Tibial nerve (tissue), 4 donors: ENCODE results near the gene CASZ1. TPM values are rescaled to one million over a fixed set of nuclear protein-coding genes. Genes with fewer than 3 reads are reported as not detected.

Source experiments
- DNase-seq, 2 donors: peaks; one replicate each; pipeline ENCODE4 v3.0.0-alpha.2; 2019; ENCODE audit warnings: low spot score in 2 of 2
- H3K27ac ChIP-seq, 4 donors: fragments of 200-600 bp; sonication (generic) in 3 of 4; one replicate each; pipeline ENCODE4 v1.5.1; 2017 to 2019; ENCODE audit warnings: mild to moderate bottlenecking in 1 of 4
- H3K27me3 ChIP-seq, 2 donors: fragments of 200-600 bp; sonication (generic) in 1 of 2; one replicate each; pipeline versions ENCODE4 v1.5.1 to v1.6.0; 2017 to 2019
- H3K36me3 ChIP-seq, 3 donors: fragments of 200-600 bp; sonication (generic); one replicate each; pipeline ENCODE4 v1.5.1; 2018 to 2019
- H3K4me1 ChIP-seq, 4 donors: fragments of 200-600 bp; sonication (generic) in 3 of 4; one replicate each; pipeline ENCODE4 v1.5.1; 2017 to 2019
- H3K4me3 ChIP-seq, 4 donors: fragments of 200-600 bp; sonication (generic) in 3 of 4; one replicate each; pipeline ENCODE4 v1.5.1; 2017 to 2019; ENCODE audit warnings: mild to moderate bottlenecking in 1 of 4, moderate library complexity in 1 of 4
- H3K9me3 ChIP-seq, 4 donors: fragments of 200-600 bp; sonication (generic) in 3 of 4; one replicate each; pipeline ENCODE4 v1.5.1; 2017 to 2019
- EP300 ChIP-seq, 2 donors: sonication (generic); formaldehyde crosslinking; IDR thresholded peaks; one replicate each; pipeline ENCODE4 v1.6.1; 2017; ENCODE audit warnings: antibody characterized with exemption in 2 of 2, mild to moderate bottlenecking in 1 of 2
- POLR2A ChIP-seq, 2 donors: fragments of 450-650 bp; IDR thresholded peaks; one replicate each; pipeline ENCODE4 v1.6.1; 2017; ENCODE audit warnings: antibody characterized with exemption in 2 of 2, mild to moderate bottlenecking in 2 of 2, moderate library complexity in 2 of 2
- WGBS, 2 donors: methylation state at CpG; one replicate each; pipeline ENCODE4 v1.1.5; 2018; 5-methylcytosine and 5-hydroxymethylcytosine counted together
- total RNA-seq, 4 donors: library from RNA; depleted of rRNA; stranded (reverse); fragments of >200 nt; gene quantifications; one replicate each; pipeline ENCODE4 v1.1.0, GENCODE V29; 2016
- TF ChIP-seq, protein P1 (sequence below), 5 experiments: fragments of 200-600 bp in 3 of 5; fragments of 450-650 bp in 2 of 5; sonication (generic) in 3 of 5; IDR thresholded peaks; one replicate each; pipeline ENCODE4 v1.5.1; 2016 to 2019; ENCODE audit warnings: antibody characterized with exemption in 5 of 5, mild to moderate bottlenecking in 3 of 5, moderate library complexity in 2 of 5

CASZ1 gene
- total RNA-seq, 4 donors from 2014 or later, result 1.7 to 7.5 (median 5.1) TPM

DNA sequence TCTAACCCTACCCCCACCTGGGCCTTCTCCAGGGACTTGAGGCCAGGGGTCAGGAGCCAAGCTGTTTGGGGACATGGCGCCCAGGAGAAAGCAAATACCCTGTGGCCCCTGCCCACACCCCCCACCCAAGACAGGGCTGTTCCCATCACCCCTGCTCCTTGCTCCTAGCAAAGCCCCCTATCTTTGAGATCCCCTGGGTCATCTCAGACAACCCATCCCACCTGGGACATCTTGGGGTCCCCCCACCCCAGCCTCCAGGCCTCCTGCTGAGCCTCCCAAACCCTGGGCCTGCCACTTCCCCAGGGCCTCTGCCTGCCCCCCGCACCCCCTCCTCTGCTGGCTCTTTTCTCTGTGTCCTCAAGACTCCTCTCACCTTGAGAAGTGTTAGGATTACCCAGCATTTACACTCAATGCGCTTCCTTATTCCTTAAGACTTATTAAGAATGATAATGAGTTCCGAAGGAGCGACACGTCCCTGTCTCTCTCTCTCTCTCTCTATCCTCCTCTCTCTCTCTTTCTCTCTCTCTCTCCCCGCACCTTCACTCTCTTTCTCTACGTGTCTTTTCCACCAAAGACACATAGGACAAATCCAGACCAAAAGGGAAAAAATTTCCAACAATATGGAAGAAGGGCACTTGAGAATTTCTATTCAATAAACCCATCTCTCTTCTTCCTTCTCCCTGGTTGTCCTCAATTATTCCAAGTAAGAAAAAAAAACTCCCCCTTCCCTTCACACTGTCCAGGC lies 7.2 kb downstream of the CASZ1 start:
- Histone ChIP-seq H3K27me3 (peaks cover 0 to 95% of the 10 kb centered on the region in 2 donors), H3K9me3 (no peaks in the 10 kb centered on the region), H3K27ac (no peak overlapping the region), H3K4me1 (peaks cover 0 to 24% (median 9%) of the 10 kb centered on the region in 4 donors), H3K4me3 (no peak overlapping the region), H3K36me3 (no peaks in the 10 kb centered on the region)
- WGBS, 2 donors, result 69 to 74% methylated on average over 8 of the region's 8 CpGs
- TF ChIP-seq, protein P1, sequence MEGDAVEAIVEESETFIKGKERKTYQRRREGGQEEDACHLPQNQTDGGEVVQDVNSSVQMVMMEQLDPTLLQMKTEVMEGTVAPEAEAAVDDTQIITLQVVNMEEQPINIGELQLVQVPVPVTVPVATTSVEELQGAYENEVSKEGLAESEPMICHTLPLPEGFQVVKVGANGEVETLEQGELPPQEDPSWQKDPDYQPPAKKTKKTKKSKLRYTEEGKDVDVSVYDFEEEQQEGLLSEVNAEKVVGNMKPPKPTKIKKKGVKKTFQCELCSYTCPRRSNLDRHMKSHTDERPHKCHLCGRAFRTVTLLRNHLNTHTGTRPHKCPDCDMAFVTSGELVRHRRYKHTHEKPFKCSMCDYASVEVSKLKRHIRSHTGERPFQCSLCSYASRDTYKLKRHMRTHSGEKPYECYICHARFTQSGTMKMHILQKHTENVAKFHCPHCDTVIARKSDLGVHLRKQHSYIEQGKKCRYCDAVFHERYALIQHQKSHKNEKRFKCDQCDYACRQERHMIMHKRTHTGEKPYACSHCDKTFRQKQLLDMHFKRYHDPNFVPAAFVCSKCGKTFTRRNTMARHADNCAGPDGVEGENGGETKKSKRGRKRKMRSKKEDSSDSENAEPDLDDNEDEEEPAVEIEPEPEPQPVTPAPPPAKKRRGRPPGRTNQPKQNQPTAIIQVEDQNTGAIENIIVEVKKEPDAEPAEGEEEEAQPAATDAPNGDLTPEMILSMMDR (IDR thresholded peaks at IDR 0.05), result no peak
- TF ChIP-seq POLR2A (IDR thresholded peaks at IDR 0.05) (no peak), EP300 (IDR thresholded peaks at IDR 0.05) (no peak)
- no peak for DNase-seq

- no peak for DNase-seq
- 31 to 38% methylated on average over 9 of the region's 11 CpGs for WGBS, 2 donors
- Histone ChIP-seq H3K27me3 (peaks cover 0 to 89% of the 10 kb centered on the region in 2 donors), H3K4me1 (peaks cover 0 to 18% (median 2%) of the 10 kb centered on the region in 4 donors), H3K4me3 (no peak overlapping the region), H3K36me3 (no peaks in the 10 kb centered on the region), H3K9me3 (no peaks in the 10 kb centered on the region), H3K27ac (no peak overlapping the region)
- no peak for TF ChIP-seq POLR2A (IDR thresholded peaks at IDR 0.05)
- TF ChIP-seq EP300 (IDR thresholded peaks at IDR 0.05), result no peak
- TF ChIP-seq, protein P1 (IDR thresholded peaks at IDR 0.05), result peak in 2 of 5 experiments; percentile 17 to 20
Measured at GRCh38 chr1:10788592-10789006, 7.8 kb downstream of the CASZ1 start.

DNA sequence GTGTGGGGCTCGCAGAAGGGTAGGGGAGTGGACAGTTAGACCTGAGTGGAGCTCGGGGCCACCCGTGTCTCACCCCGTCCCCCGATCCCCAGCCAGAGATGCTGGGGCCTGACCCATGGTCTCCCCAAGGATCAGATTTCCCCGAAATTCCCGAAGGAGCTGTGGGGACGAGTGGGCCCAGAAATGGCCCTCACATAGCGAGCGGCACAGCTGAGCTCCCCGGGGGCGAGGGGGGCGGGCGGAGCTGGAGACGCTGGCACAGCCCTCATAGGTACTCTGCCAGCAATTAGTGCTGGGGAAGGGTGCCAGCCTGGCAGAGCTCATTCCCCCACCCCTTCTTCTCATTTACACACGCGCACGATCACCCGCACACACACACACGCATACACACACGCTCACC lies 9.2 kb downstream of the CASZ1 start:
- no peak for DNase-seq
- Histone ChIP-seq H3K4me1 (peaks cover 0 to 7% (median 0%) of the 10 kb centered on the region in 4 donors), H3K4me3 (no peak overlapping the region), H3K9me3 (no peaks in the 10 kb centered on the region), H3K27ac (no peak overlapping the region), H3K27me3 (peaks cover 0 to 84% of the 10 kb centered on the region in 2 donors), H3K36me3 (no peaks in the 10 kb centered on the region)
- TF ChIP-seq, protein P1 (IDR thresholded peaks at IDR 0.05), result no peak
- no peak for TF ChIP-seq POLR2A (IDR thresholded peaks at IDR 0.05)
- no peak for TF ChIP-seq EP300 (IDR thresholded peaks at IDR 0.05)
- WGBS, 2 donors, result 90 to 91% methylated on average over 21 of the region's 21 CpGs

DNA sequence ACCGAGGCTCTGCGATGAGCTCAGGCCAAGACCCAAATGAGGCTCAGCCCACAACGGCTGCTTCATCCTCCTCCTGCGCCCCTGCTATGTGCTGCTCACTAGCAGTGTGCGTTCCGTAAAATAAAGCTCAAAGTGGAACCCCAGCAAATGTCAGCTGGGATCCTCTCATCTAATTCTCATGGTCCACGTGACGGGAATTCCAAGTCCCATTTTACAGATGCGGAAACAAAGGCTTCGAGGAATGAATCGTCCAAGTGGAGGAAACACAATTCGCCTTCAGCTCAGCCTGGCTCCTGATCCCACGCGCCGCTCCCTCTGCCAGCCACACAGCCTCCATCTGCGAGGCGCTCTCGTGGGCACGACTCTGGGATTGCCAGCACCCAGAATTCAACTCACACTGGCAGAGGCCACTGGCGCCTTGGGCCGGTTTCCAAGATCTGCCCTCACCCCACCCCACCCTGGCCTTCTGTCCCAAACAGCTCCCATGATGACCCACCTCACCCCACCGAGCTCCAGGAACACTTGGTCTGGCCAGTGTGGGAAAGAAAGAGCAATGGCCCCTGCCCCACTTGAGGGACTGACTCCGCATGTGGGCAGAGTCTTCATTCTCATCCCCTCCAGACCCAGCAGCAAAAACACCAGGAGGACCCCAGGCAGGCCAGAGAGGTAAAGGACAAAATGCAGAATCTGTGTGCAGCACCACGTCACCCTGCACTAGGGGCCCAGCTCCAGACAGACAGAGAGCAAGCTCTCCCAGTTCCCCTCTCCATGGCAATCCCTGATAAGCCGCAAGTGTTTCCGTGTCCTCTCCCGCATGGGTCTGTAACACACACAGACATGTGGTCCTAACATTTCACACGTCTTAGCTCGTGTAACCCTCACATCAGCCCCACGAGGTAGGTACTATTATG lies 10.5 kb downstream of the CASZ1 start:
- H3K4me1 ChIP-seq, result no peaks in the 10 kb centered on the region
- H3K27me3 ChIP-seq, result peaks cover 0 to 84% of the 10 kb centered on the region in 2 donors
- no peak for DNase-seq
- TF ChIP-seq, protein P1 (IDR thresholded peaks at IDR 0.05), result no peak
- TF ChIP-seq POLR2A (IDR thresholded peaks at IDR 0.05), result no peak
- no peak for TF ChIP-seq EP300 (IDR thresholded peaks at IDR 0.05)
- H3K36me3 ChIP-seq, result no peaks in the 10 kb centered on the region
- no peaks in the 10 kb centered on the region for H3K9me3 ChIP-seq
- H3K27ac ChIP-seq, result no peak overlapping the region
- no peak overlapping the region for H3K4me3 ChIP-seq
- 86 to 88% methylated on average over 30 of the region's 30 CpGs for WGBS, 2 donors
